H9 (cell line): Measurements from ENCODE around the gene CAMK2G. TPM values are rescaled to one million over a fixed set of nuclear protein-coding genes. Genes with fewer than 3 reads are reported as not detected.

Source experiments
- DNase-seq: peaks from one replicate; pipeline ENCODE4 v3.0.0-alpha.2; 2017
- H2AFZ ChIP-seq: one replicate; pipeline ENCODE4 v1.6.1; 2013; ENCODE audit warnings: mild to moderate bottlenecking, low read length, control low read depth, moderate library complexity
- H2AK5ac ChIP-seq: 2 replicates; pipeline ENCODE4 v1.6.1; 2013; ENCODE audit warnings: low read length, control low read depth, mixed read lengths; ENCODE audit not compliant: insufficient read length
- H2BK120ac ChIP-seq: one replicate; pipeline ENCODE4 v1.6.1; 2013; ENCODE audit warnings: low read depth, mild to moderate bottlenecking, low read length, control low read depth, inconsistent platforms; ENCODE audit not compliant: poor library complexity, severe bottlenecking
- H2BK12ac ChIP-seq: 2 replicates; pipeline ENCODE4 v1.6.1; 2013; ENCODE audit warnings: low read length, control low read depth, mixed read lengths, low read depth; ENCODE audit not compliant: insufficient read length
- H2BK15ac ChIP-seq: 2 replicates; pipeline ENCODE4 v1.6.1; 2013; ENCODE audit warnings: low read depth, low read length, control low read depth
- H2BK20ac ChIP-seq: one replicate; pipeline ENCODE4 v1.6.1; 2013; ENCODE audit warnings: low read depth, mild to moderate bottlenecking, low read length, control low read depth, inconsistent platforms; ENCODE audit not compliant: poor library complexity, severe bottlenecking
- H2BK5ac ChIP-seq: 2 replicates; pipeline ENCODE4 v1.6.1; 2013; ENCODE audit warnings: low read length, control low read depth, mixed read lengths; ENCODE audit not compliant: insufficient read length
- H3K14ac ChIP-seq: 2 replicates; pipeline ENCODE4 v1.6.1; 2013; ENCODE audit warnings: low read length, control low read depth; ENCODE audit not compliant: insufficient read depth
- H3K18ac ChIP-seq: 2 replicates; pipeline ENCODE4 v1.6.1; 2013; ENCODE audit warnings: low read depth, mild to moderate bottlenecking, mixed read lengths, low read length, control low read depth; ENCODE audit not compliant: insufficient read length
- H3K23ac ChIP-seq: 2 replicates; pipeline ENCODE4 v1.6.1; 2013; ENCODE audit warnings: low read length, control low read depth, mixed read lengths, low read depth; ENCODE audit not compliant: insufficient read length
- H3K23me2 ChIP-seq: 2 replicates; pipeline ENCODE4 v1.6.1; 2013; ENCODE audit warnings: low read depth, mild to moderate bottlenecking, mixed read lengths, low read length, control low read depth; ENCODE audit not compliant: insufficient read length, poor library complexity, severe bottlenecking
- H3K27ac ChIP-seq: 2 replicates; pipeline ENCODE4 v1.5.1; 2013; ENCODE audit warnings: low read length, control low read depth, mixed read lengths, low read depth; ENCODE audit not compliant: insufficient read length
- H3K27me3 ChIP-seq: 2 replicates; pipeline ENCODE4 v1.6.1; 2013; ENCODE audit warnings: low read length, control low read depth, inconsistent platforms; ENCODE audit not compliant: insufficient read depth
- H3K4ac ChIP-seq: 2 replicates; pipeline ENCODE4 v1.6.1; 2013; ENCODE audit warnings: low read depth, mild to moderate bottlenecking, control low read depth, inconsistent platforms, low read length, moderate library complexity
- H3K4me1 ChIP-seq: 2 replicates; pipeline ENCODE4 v1.6.1; 2013; ENCODE audit warnings: low read length, control low read depth, inconsistent platforms; ENCODE audit not compliant: insufficient read depth
- H3K4me2 ChIP-seq: 2 replicates; pipeline ENCODE4 v1.6.1; 2013; ENCODE audit warnings: low read length, control low read depth, mixed read lengths; ENCODE audit not compliant: insufficient read length, insufficient read depth
- H3K56ac ChIP-seq: 2 replicates; pipeline ENCODE4 v1.6.1; 2013; ENCODE audit warnings: low read depth, mild to moderate bottlenecking, mixed read lengths, low read length, control low read depth; ENCODE audit not compliant: insufficient read length
- H3K79me1 ChIP-seq: 2 replicates; pipeline ENCODE4 v1.6.1; 2013; ENCODE audit warnings: low read depth, mild to moderate bottlenecking, moderate library complexity, low read length, control low read depth, inconsistent platforms; ENCODE audit not compliant: insufficient read depth, poor library complexity, severe bottlenecking
- H3K79me2 ChIP-seq: 2 replicates; pipeline ENCODE4 v1.6.1; 2013; ENCODE audit warnings: low read length, control low read depth, inconsistent platforms; ENCODE audit not compliant: insufficient read depth
- H3K9ac ChIP-seq: 2 replicates; pipeline ENCODE4 v1.6.1; 2013; ENCODE audit warnings: low read length, control low read depth, mixed read lengths; ENCODE audit not compliant: insufficient read length; ENCODE audit errors: extremely low read depth
- H3K9me3 ChIP-seq: one replicate; pipeline ENCODE4 v1.6.1; 2013; ENCODE audit warnings: low read depth, low read length, inconsistent platforms; ENCODE audit not compliant: control insufficient read depth
- H3T11ph ChIP-seq: one replicate; pipeline ENCODE4 v1.6.1; 2013; ENCODE audit warnings: mild to moderate bottlenecking, low read length, control low read depth, inconsistent platforms
- H4K20me1 ChIP-seq: one replicate; pipeline ENCODE4 v1.6.1; 2013; ENCODE audit not compliant: control insufficient read depth, insufficient read length, insufficient read depth
- H4K5ac ChIP-seq: 2 replicates; pipeline ENCODE4 v1.6.1; 2013; ENCODE audit warnings: low read depth, mild to moderate bottlenecking, mixed read lengths, low read length, control low read depth; ENCODE audit not compliant: insufficient read length
- H4K8ac ChIP-seq: replicated peaks from 2 replicates; pipeline ENCODE4 v1.6.1; 2013; ENCODE audit warnings: low read length, control low read depth, mixed read lengths, low read depth; ENCODE audit not compliant: insufficient read length
- H4K91ac ChIP-seq: 2 replicates; pipeline ENCODE4 v1.6.1; 2013; ENCODE audit warnings: low read depth, mild to moderate bottlenecking, moderate library complexity, mixed read lengths, low read length, control low read depth; ENCODE audit not compliant: insufficient read length
- H3K27ac Mint-ChIP-seq, 3 experiments: 2 replicates in 2 of 3; 3 replicates in 1 of 3; pipeline ENCODE4 v1.8.0; 2020 to 2021; ENCODE audit warnings: mixed read lengths in 3 of 3, mild to moderate bottlenecking in 1 of 3, moderate library complexity in 1 of 3
- H3K27me3 Mint-ChIP-seq: 2 replicates; pipeline ENCODE4 v1.8.0; 2021; ENCODE audit warnings: low read depth, mild to moderate bottlenecking, moderate library complexity, mixed read lengths
- H3K36me3 Mint-ChIP-seq, 3 experiments: 2 replicates in 2 of 3; 3 replicates in 1 of 3; pipeline ENCODE4 v1.8.0; 2020 to 2021; ENCODE audit warnings: low read depth in 3 of 3, mixed read lengths in 3 of 3; ENCODE audit not compliant: insufficient read depth in 1 of 3
- H3K4me1 Mint-ChIP-seq, 2 experiments: 2 replicates each; pipeline ENCODE4 v1.8.0; 2020; ENCODE audit warnings: mixed read lengths in 2 of 2
- H3K4me3 Mint-ChIP-seq, 2 experiments: 2 replicates in 1 of 2; 3 replicates in 1 of 2; pipeline ENCODE4 v1.8.0; 2020 to 2021; ENCODE audit warnings: mild to moderate bottlenecking in 2 of 2, mixed read lengths in 2 of 2, moderate library complexity in 1 of 2
- H3K9me3 Mint-ChIP-seq, 2 experiments: 2 replicates in 1 of 2; 3 replicates in 1 of 2; pipeline ENCODE4 v1.8.0; 2020; ENCODE audit warnings: mild to moderate bottlenecking in 2 of 2, mixed read lengths in 2 of 2, moderate library complexity in 1 of 2
- CTCF ChIP-seq: fragments of 200-600 bp; sonication (generic); conservative IDR thresholded peaks from 3 replicates; pipeline ENCODE4 v1.8.0; 2021; ENCODE audit warnings: antibody characterized with exemption, mild to moderate bottlenecking
- WGBS: extraction: QIAGEN DNeasy Blood & Tissue Kit; methylation state at CpG from one replicate; pipeline ENCODE4 v1.1.7; 2013; ENCODE audit warnings: missing lambda C conversion rate, low lambda C conversion rate, mixed read lengths; ENCODE audit not compliant: insufficient read length; ENCODE audit errors: extremely low coverage; 5-methylcytosine and 5-hydroxymethylcytosine counted together
- total RNA-seq: library from RNA; stranded (reverse); gene quantifications from 2 replicates; pipeline ENCODE4 v1.2.1, GENCODE V29; 2021

CAMK2G gene
- total RNA-seq, 1 experiment from 2014 or later, result 31.8 TPM

- peaks cover 16 to 31% (median 19%) of the 10 kb centered on the region in 3 experiments; a peak in 6 of 7 replicates for H3K36me3 Mint-ChIP-seq
- Histone ChIP-seq H3K27ac (no peak overlapping the region), H4K91ac (no peak overlapping the region), H4K20me1 (peaks cover 2% of the 10 kb centered on the region), H3K23me2 (peaks cover 3% of the 10 kb centered on the region), H3K23ac (no peak overlapping the region), H2BK15ac (no peak overlapping the region), H3K18ac (no peak overlapping the region), H3K27me3 (no peaks in the 10 kb centered on the region), H3K14ac (no peak overlapping the region; the same call in 1 of the 2 replicates), H4K5ac (no peak overlapping the region), H3K9me3 (no peaks in the 10 kb centered on the region), H3K9ac (no peak overlapping the region), H3K4ac (no peak overlapping the region), H2AFZ (no peak overlapping the region), H3K79me1 (no peaks in the 10 kb centered on the region), H3K4me1 (peaks cover 2% of the 10 kb centered on the region; the same call in 1 of the 2 replicates), H2BK120ac (no peak overlapping the region), H3T11ph (no peak overlapping the region), H2BK12ac (no peak overlapping the region), H4K8ac (no peak overlapping the region), H3K4me2 (no peak overlapping the region), H2BK20ac (no peak overlapping the region), H3K56ac (no peak overlapping the region), H2BK5ac (no peak overlapping the region), H3K79me2 (no peaks in the 10 kb centered on the region; the same call in 1 of the 2 replicates), H2AK5ac (no peak overlapping the region)
- no CpG with 5 or more reads among the region's 39 CpGs for whole genome bisulfite sequencing
- no peaks in the 10 kb centered on the region for H3K9me3 Mint-ChIP-seq
- H3K27me3 Mint-ChIP-seq, result peaks cover 6% of the 10 kb centered on the region; the same call in 1 of the 2 replicates
- H3K27ac Mint-ChIP-seq, result no peak overlapping the region
- DNase-seq, result no peak
- peak overlapping the region; percentile 68 to 72; a peak in 4 of 5 replicates for H3K4me3 Mint-ChIP-seq
- H3K4me1 Mint-ChIP-seq, result peaks cover 22 to 28% of the 10 kb centered on the region in 2 experiments
- TF ChIP-seq CTCF, result no peak
Observed at GRCh38 chr10:73873838-73874215, 528 bp downstream of the CAMK2G start.
